HG03139 (cell line): ENCODE measurements around the gene CUX1.
"Not testable (repeated sequence)": the region's sequence is repeated elsewhere in the genome, so short reads cannot be mapped to it uniquely, and the experiment has no call there.

Experiments
- ATAC-seq: cut with Tn5 transposase; IDR thresholded peaks from one replicate; pipeline ENCODE4 v1.9.1; 2021; ENCODE audit not compliant: unreplicated experiment

The CUX1 gene

DNA sequence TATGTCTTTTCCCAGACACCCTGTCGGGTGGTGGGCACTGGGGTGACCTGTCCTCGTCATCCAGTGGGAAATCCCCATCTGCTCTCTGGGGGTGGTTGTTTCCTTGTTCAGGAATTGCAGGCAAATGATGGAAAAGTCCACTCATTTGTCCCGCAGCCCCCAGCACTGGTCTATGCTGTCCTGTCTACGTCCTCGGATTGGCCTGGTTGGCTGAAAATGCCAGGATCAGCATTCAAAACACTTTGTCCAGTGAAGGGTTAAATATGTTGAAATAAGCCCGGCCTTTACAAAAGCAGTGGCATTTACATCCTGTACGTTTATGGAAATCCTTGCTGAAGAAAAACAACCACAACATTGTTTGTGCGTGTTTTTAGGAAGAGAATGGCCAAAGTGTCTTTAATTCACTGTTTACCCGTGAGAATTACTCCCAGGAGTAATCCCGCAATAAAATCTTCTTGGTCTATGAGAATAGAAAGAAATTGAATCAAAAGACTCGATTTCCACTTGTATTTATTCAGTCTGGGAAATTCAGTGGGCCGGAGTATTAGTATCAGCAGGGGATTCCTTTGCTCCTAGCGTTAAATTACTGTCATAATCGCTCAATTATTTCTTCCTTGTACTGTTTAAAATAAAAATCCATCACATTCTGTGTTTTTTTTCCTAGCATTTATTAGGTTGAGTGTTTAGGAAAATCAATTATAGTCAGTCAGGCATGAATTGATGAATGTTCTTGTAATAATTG is 352.4 kb downstream of the CUX1 start:
- no peak for ATAC-seq

DNA sequence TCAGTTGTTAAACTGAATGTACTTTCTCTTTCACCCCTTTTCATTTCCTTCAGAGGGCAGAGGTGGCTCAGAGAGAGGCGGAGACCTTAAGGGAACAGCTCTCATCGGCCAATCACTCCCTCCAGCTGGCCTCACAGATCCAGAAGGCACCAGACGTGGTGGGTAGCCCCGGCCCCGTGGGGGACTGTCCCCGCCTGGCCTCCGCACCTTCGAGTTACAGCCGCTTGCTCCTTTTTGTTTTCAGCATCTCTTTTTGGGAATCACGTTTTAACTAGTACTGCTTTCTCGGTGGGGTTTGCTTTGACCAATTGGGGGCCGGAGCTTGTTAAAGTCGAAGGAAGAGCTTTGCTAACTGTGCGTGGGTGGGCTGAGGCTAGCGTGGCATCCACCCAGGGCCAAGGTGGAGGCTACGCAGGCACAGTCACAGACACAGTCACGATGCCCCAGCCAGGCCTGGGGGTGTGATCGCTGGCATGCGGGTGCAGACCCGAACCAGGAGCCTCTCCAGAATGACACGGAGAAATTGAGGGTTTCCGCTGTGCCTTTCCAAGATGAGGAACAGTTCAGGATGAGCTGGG is 353.1 kb downstream of the CUX1 start:
- ATAC-seq, result no peak

DNA sequence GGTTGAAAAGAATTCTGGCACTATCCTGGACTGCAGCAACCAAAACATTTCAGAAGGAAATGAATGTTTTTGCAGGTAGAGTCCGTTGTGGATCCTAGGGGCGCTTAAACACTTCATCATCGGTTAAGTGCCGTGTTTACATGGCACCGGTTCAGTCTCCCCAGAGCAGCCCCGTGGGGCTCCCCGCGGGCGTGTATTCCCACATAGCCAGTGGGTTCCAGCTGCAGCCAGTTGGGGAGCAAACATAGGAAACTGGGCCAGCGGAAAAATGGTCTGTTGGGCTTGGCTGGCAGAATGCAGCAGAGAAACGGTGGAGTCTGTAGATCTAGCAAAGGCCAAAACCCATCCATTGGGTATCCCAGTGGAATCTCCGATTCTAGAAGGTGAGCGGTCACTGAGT is 356.2 kb downstream of the CUX1 start:
- ATAC-seq, result no peak

DNA sequence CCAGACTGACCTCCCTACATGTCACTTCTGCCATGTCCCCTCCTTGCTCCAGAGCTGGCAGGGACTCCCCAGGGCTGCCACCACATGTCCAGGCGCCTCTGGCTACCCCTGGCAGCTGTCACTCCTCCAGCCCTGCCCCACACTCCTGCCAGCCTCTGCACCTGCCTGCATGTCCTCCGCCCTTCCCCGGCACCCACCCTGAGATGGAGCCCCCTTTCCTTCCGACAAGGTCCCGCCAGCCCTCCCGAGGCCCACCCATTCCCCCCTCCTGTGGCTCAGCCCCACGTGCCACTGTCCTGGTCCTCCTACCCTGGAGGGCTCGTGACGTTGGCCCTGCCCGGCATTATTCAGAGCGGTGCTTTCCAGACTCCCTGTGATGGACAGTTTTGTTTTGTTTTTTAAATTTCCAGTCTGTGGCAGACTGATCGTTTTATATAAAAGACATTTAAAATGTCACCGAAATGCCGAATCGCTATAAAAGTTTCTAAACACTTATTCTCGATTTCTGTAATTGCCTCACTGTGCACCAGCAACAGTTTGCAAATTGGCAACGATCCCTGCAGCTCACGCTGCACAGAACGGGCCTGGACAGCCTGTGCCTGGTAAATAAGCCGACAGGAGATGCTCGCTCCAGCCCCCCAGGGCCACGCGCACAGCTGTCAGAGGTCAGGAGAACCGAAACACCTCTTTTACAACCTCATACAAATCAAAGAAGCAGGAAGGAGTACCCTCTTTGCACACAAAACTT is 358.2 kb downstream of the CUX1 start:
- ATAC-seq, result no peak

GRCh38 chr7:102178410-102178809 is 361.0 kb downstream of the CUX1 start:
- ATAC-seq, result no peak

DNA sequence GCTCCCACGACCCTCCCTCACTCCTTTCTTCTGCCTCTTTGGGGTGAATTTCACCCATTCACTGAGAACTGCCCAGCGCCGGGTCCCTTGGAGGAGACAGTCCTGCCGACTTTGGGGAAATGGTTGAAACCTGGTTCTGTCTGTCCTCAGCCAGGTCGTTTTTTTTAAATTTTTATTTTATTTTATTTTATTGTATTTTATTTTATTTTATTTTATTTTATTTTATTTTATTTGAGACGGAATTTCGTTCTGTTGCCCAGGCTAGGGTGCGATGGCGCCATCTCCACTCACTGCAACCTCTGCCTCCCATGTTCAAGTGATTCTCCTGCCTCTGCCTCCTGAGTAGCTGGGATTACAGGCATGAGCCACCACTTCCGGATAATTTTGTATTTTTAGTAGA is 363.3 kb downstream of the CUX1 start:
- no peak for ATAC-seq

DNA sequence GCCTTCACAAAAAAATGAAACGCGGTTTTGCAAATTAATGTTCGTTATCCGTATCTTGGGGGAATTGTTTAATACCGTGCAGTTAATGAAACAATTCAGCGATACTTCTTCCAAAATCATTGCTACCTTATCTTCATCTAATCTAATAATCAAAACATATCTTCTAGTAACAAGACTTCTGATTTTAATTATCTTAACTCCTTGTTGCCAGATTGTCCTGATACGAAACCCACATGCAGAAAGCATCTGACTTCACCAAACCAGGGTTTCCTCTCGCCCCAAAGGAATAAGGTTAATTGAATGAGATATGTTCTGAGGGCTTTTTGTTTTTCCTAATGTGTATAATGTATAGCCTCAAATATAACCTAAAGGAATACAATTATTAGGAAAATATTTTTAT is 364.1 kb downstream of the CUX1 start:
- no peak for ATAC-seq

GRCh38 chr7:102182016-102182415 is 364.6 kb downstream of the CUX1 start:
- ATAC-seq, result no peak

DNA sequence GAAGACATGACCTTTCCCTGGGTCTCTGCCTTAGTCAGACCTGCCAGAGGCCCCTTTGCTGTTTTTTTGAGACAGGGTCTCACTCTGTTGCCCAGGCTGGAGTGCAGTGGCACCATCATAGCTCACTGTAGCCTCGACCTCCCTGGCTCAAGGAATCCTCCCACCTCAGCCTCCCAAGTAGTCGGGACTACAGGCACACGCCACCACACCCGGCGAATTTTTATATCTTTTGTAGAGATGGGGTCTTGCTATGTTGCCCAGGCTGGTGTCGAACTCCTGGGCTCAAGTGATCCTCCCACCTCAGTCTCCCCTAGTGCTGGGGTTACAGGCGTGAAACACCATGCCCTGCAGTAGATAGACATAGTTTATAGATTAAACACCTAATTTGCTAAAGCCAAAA is 366.4 kb downstream of the CUX1 start:
- not testable (repeated sequence) for ATAC-seq

GRCh38 chr7:102184303-102184702 is 366.9 kb downstream of the CUX1 start:
- no peak for ATAC-seq

GRCh38 chr7:102185796-102186195 is 368.4 kb downstream of the CUX1 start:
- ATAC-seq, result no peak

- ATAC-seq, result no peak
Measured at GRCh38 chr7:102186306-102186705, 368.9 kb downstream of the CUX1 start.

DNA sequence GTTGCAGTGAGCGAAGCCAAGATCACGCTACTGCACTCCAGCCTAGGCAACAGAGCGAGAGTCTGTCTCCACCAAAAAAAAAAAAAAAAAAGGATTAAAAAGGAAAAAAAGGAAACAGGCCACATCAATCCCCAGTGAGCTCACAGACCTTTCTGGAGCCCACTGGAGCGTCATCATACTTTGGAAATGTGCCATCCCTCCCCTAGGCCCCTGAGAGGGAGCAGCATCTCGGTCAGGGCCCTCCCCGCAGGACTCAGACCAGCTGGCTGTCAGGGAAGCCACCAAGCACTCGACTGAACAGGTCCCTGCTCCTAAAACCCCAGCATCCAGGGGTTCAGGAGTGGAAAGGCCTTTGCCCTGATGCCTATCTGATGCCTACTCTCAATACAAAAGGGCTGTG is 371.3 kb downstream of the CUX1 start:
- no peak for ATAC-seq

DNA sequence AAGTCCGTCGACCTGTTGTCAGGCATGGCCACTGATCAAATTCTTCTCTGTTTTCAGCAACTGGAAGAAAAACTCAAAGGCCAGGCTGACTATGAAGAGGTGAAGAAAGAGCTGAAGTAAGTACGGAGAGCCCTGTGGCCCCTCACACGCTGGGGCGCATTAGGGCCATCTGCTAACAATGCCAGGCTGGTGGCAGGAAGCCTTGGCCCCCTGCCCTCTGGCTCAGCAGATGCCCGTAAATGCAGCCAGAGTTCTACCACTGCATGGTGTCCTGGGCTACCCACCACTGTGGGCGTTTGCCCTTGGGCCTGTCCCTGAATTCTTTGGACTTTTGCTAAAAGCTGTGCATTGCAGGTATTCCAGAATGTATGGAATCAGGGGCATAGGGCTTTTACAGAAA is 372.3 kb downstream of the CUX1 start:
- no peak for ATAC-seq

GRCh38 chr7:102190776-102191350 is 373.4 kb downstream of the CUX1 start:
- no peak for ATAC-seq

GRCh38 chr7:102191556-102192379 is 374.3 kb downstream of the CUX1 start:
- no peak for ATAC-seq

GRCh38 chr7:102192790-102193189 is 375.4 kb downstream of the CUX1 start:
- no peak for ATAC-seq

GRCh38 chr7:102193806-102194205 is 376.4 kb downstream of the CUX1 start:
- ATAC-seq, result no peak

GRCh38 chr7:102195361-102195760 is 377.9 kb downstream of the CUX1 start:
- no peak for ATAC-seq

- no peak for ATAC-seq
Measured at GRCh38 chr7:102196028-102196427, 378.6 kb downstream of the CUX1 start.

DNA sequence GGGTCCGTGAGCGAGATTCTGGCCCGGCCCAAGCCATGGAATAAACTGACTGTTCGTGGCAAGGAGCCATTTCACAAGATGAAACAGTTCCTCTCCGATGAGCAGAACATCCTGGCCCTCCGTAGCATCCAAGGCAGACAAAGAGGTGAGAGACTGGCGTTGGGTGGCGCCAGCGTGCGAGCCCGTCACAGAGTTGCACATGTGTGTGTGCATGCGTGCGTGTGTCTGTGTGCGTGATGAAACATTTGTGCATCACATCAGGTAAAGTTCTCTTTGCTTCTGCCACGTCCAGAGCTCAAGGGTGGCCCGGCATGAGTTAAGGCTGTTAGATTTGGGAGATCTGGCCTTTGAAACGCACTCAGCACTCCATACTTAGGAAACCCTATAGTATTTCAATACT is 379.7 kb downstream of the CUX1 start:
- no peak for ATAC-seq
